NCI-H146 treated with DMSO at 0.1 percent for 48 hours (cell line): ENCODE measurements around the gene PSPH.
A peak's percentile ranks its signal among the peaks of the same experiment; 100 is the strongest.
"Not testable (repeated sequence)": the region's sequence is repeated elsewhere in the genome, so short reads cannot be mapped to it uniquely, and the experiment has no call there.

Source experiments
- DNase-seq: peaks from one replicate; lab custom pipeline; 2025; ENCODE audit not compliant: unreplicated experiment; lab: John Stamatoyannopoulos, UW

Gene PSPH

DNA sequence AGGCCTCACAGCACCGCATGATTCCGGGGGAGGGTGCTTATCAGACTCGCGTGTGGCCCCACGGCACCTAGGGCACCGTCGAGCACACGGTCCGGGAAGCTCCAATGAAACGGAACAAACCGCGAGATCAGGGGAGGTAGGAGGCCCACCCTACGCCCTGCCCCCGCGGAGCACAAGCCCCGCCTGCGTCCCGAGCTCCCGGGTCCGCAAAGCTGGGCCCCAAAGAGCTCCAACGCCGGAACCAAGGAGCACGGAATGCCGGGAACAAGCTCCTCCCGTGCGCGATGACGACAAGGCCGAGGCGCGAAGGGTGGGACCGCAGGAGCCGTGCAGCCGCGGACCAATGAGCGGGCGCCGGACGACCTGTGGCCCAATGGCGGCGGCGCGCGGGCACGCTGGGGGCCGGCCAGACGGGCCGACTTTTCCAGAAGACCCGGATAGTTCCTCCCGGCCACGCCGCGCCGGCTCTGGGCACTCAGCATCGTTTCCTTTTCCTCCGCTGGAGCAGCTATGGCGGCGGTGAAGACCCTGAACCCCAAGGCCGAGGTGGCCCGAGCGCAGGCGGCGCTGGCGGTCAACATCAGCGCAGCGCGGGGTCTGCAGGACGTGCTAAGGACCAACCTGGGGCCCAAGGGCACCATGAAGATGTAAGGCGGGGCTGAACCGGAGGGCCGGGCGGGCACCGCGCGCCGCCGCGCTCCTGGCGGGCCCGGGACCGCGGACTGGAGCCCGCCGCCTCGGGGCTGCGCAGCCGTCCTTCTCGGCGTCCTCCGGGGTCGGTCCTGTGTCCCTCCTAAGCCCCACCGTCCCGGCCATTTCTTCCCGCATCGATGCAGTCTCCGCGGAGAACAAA lies at the start of gene PSPH, which contains the start of gene CCT6A:
Gene PSPH, minus strand, starts transcription at position 106 of the 853 bp plus-strand sequence. CDS start 30,232 bp downstream, outside the sequence.
Gene CCT6A, plus strand, starts transcription at position 427 of the 853 bp plus-strand sequence. Its CDS starts 84 bp downstream, at position 511.
- peak; percentile 93 for DNase-seq

DNA sequence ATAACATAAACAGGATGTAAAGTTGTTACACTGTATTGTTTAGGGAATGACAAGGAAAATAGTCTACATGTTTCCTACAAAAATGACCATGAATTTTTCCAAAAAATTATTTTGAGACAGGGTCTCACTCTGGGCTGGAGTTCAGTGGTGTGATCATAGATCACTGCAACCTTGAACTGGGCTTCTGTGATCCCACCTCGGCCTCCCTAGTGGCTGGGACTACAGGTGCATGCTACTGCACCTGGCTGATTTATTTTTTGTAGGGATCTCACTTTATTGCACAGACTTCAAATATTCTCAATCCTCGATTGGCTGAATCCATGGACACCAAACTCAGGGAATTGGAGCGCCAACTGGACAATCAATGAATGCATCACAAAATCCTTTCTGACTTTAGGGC lies 48.4 kb upstream of the PSPH start:
- no peak for DNase-seq

DNA sequence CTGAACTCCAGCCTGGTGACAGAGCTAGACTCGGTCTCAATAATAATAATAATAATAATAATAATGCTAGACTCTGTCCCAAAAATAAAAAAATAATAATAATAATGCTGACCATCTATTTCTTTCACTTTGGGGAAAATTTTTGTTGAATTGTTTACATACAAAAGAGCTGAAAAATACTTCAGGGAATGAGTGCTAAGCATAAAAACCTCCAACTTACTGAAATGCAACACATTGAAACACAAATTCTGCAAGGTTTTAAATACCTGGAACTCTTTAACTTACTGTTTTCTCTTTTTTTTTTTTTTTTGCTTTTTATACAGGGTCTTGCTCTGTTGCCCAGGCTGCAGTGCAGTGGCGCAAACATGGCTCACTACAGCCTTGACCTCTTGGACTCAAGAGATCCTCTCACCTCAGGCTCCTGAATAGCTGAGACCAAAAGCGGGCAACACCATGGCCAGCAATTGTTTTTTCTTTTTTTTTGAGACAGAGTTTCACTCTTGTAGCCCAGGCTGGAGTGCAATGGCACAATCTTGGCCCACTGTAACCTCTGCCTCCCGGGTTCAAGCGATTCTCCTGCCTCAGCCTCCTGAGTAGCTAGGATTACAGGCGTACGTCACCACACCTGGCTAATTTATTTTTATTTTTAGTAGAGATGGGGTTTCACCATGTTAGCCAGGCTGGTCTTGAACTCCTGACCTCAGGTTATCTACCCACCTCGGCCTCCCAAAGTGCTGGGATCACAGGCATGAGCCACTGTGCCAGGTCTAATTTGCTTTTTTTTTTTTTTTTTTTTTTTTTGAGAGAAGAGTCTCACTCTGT lies 47.2 kb upstream of the PSPH start:
- not testable (repeated sequence) for DNase-seq

DNA sequence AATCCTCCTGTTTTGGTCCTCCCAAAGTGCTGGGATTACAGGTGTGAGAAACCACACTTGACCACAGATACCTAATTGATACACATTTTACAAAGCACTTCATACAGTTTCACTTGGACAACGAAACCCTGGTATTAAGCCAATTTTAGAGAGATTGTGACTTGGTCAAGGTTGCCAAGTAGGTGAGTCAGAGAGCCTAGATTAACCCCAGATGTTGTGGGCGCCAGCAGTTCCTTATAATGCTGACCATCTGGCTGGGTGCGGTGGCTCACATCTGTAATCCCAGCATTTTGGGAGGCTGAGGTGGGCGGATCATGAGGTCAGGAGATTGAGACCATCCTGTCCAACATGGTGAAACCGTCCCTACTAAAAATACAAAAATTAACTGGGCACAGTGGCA lies 46.5 kb upstream of the PSPH start:
- no peak for DNase-seq

DNA sequence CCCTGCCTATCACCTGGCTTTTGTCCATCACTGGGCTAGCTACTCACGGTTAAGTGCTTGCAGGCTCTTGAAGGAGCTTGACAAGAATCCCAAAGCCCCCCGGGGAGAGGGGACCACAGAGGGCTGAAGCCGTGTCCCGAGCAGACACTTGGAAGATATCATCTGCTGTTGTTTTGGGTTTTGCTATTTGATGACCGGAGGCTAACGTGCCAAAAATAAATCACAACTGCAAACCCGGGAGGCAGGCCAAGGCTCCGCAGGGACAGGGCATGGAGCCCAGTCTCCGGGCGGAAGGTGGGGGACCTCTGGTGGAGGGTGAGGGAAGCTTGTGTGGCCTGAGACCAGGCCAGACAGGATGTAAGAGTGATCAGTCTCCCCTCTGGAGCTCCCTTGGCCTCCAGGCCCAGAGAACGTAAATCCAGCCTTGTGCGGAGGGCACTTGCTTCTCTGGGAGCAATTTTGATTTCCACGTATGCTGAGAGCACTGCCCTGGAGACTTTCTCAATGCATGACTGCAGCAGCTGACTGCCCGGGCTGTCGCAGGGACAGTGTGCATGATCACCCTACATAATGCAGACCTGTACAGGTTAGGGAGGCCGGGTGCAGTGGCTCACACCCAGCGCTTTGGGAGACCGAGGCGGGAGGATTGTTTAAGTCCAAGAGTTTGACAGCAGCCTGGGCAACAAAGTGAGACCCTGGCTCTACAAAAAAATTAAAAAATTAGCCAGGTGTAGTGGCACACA lies 41.7 kb upstream of the PSPH start, which contains the start of gene PHKG1:
Gene PHKG1, minus strand, starts transcription at position 164 of the 743 bp plus-strand sequence. CDS start 4,011 bp downstream, outside the sequence.
- DNase-seq: no peak

- DNase-seq: not testable (repeated sequence)
Measured at GRCh38 chr7:56092388-56092787, 41.1 kb upstream of the PSPH start.

DNA sequence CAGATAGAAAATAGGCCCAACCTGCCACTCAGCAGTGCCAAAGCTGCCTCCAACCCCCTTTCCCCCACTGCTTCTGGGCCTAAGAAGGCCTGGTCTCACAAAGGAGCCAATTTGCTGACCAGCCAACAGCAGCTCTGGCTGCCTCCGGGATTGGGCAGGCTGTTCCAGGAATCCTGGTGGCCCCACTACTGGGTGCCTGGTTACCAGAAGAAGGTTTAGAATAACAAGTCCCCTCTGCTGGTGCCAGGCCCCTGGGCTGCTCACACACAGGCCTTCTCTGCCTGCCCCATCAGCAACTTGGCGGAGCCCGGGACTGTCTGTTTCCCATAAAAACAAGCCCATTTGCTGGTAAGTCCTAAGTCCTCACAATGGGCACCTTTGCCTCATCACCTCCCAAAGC lies 40.3 kb upstream of the PSPH start:
- DNase-seq: no peak

GRCh38 chr7:56087445-56087844 lies 36.2 kb upstream of the PSPH start:
- no peak for DNase-seq

- no peak for DNase-seq
Measured at GRCh38 chr7:56086761-56087160, 35.5 kb upstream of the PSPH start.

GRCh38 chr7:56083150-56083785 lies 32.0 kb upstream of the PSPH start:
- no peak for DNase-seq

- DNase-seq: no peak
Measured at GRCh38 chr7:56081626-56082340, 30.5 kb upstream of the PSPH start.

- DNase-seq: not testable (repeated sequence)
Measured at GRCh38 chr7:56080726-56081435, 29.6 kb upstream of the PSPH start.

DNA sequence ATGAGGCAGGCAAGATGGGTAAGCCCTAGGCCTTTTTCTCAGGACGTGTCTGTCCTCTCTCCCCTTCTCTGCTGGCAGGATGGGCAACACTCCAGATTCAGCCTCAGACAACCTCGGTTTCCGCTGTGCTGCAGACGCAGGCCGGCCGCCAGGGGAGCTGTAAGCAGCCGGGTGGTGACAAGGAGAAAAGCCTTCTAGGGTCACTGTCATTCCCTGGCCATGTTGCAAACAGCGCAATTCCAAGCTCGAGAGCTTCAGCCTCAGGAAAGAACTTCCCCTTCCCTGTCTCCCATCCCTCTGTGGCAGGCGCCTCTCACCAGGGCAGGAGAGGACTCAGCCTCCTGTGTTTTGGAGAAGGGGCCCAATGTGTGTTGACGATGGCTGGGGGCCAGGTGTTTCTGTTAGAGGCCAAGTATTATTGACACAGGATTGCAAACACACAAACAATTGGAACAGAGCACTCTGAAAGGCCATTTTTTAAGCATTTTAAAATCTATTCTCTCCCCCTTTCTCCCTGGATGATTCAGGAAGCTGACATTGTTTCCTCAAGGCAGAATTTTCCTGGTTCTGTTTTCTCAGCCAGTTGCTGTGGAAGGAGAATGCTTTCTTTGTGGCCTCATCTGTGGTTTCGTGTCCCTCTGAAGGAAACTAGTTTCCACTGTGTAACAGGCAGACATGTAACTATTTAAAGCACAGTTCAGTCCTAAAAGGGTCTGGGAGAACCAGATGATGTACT lies 28.4 kb upstream of the PSPH start:
- DNase-seq: no peak

- DNase-seq: no peak
Measured at GRCh38 chr7:56078196-56078595, 27.0 kb upstream of the PSPH start.

DNA sequence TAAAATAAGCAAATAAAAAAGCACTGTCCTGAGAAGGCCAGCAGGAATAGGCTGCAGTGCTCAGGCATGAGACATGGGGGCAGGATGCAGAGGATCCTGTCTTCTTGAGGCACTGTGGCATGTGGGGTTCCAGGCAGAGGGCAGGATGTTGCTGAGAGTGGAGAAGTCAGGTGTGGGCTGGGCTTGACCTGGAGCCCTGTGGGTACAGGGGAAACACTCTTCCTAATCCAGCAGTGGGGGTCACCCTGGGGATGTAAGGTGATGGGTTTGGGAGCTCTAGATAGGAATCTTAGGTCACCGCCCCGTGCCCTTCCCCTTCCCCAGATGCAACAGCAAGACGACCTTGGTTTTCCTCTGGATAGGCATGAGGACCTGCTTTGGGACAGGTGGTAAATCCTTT lies 26.4 kb upstream of the PSPH start:
- DNase-seq: no peak

DNA sequence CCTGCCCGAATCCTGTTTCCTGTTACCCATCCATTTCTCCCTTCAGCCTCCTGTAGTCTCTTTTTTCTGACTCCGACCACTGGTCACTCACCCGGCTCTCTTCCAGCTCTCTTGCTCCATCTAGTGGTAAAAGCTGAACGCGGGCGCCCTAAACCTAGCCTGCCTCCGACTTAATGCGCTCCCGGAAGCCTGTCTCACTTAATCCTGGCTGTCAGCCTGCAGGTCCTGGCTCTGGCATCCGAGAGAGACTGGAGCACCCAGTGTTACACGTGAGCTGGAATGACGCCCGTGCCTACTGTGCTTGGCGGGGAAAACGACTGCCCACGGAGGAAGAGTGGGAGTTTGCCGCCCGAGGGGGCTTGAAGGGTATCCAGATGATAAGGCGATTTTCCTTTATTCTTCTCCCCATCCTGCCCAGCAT lies 23.1 kb upstream of the PSPH start:
- peak; percentile 69 for DNase-seq

DNA sequence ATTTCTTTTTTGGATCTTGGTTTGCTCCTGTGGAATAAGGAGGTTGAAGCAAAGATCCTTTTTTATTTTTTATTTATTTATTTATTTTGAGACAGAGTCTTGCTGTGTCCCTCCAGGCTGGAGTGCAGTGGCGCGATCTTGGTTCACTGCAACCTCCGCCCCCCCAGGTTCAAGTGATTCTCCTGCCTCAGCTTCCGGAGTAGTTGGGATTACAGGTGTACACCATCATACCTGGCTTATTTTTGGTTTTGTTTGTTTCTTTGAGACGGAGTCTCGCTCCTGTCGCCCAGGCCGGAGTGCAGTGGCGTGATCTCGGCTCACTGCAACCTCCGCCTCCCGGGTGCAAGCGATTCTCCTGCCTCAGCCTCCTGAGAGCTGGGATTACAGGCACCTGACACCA lies 15.1 kb upstream of the PSPH start:
- not testable (repeated sequence) for DNase-seq

DNA sequence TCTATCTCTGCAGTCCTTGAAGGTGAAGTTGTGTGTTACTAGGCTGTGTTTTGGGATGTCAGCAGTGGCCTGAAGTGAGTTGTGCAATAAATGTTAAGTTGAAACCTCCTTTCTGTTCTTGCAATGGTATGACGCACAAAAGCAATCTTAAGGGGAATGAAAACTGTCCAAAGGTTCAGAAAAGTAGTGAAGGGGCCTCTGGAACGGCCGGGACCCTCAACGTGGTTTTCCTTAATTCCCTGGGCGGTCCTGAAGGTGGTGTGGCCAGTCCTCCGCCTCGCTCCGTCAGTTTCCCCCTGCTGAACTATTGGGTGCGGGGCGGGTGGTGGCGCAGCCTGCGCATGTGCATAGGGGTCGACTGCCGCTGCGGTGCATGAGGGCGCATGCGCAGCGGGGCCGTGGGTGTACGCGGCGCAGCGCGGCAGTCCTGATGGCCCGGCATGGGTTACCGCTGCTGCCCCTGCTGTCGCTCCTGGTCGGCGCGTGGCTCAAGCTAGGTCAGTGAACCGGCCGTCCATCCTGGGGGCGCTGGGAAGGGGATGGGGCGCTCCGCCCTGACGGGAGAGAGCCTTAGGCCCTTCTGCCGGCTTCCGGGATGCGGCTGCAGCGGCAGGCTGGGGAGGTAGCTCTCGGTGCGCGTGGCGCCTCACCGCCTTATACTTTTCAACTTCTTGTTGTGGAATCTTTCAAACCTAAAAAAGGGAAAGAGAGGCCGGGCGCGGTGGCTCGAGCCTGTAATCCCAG lies 12.8 kb upstream of the PSPH start, which contains the start of gene SUMF2:
Gene SUMF2, plus strand, starts transcription at position 405 of the 744 bp plus-strand sequence. Its CDS starts 26 bp downstream, at position 431.
- DNase-seq: peak; percentile 73
